Activated naive CD4-positive, alpha-beta T cell (primary cell): ENCODE data around the gene RASGRF2.
"Not testable (repeated sequence)": the region's sequence is repeated elsewhere in the genome, so short reads cannot be mapped to it uniquely, and the experiment has no call there.

Experiments
- DNase-seq, 4 experiments: peaks; one replicate each; lab custom pipeline; 2025; lab: John Stamatoyannopoulos, UW

Gene RASGRF2

DNA sequence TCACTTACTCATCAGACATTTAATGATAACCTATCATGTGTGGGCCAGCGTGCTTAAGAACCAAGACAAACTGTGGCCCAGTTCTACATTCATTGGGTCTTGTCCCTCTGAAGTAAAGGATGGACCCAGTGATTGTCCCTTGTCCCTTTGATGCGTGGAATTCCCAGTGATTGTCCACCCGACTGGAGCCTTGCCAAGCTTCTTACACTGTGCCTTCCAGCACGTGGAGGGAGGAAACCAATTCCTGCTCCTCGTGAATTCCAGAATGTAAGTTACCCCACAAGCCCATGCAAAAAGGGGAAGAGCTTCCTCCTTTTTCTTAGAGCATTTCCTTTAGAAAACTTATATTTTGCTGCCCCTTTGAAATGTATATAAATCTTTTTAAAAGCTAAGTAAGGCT is 280.8 kb downstream of the RASGRF2 start:
- DNase-seq = no peak

DNA sequence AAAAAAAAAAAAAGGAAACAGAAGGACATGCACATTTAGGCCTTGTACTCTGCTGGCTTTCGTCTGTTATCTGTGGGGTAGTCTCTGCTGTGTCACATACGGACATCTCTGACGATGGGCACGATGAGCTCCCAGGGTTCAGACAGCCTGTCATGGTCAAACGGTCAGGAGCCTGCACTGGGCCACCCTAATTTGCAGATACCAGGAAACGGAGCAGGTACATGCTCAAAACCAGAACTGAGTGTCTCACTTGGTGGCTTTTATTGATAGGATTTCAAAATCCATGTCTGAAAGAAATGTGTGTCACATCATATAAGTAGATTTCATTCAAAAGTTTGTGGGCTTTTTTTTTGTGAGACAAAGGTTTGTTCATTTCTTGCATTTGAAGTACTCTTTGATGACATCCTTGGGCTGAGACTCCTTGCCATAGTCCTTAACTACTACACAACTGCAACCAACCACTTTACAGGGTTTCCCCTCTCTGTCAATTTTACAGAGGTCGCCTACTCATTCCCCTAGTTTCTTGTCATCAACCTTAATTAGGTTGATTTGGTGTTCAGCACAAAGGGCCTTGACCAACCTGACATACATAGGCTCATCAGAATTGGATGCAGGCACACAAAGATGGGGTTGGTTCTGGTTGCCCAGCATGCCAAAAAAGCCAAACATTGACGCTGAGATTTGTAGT is 281.9 kb downstream of the RASGRF2 start:
- DNase-seq = no peak

DNA sequence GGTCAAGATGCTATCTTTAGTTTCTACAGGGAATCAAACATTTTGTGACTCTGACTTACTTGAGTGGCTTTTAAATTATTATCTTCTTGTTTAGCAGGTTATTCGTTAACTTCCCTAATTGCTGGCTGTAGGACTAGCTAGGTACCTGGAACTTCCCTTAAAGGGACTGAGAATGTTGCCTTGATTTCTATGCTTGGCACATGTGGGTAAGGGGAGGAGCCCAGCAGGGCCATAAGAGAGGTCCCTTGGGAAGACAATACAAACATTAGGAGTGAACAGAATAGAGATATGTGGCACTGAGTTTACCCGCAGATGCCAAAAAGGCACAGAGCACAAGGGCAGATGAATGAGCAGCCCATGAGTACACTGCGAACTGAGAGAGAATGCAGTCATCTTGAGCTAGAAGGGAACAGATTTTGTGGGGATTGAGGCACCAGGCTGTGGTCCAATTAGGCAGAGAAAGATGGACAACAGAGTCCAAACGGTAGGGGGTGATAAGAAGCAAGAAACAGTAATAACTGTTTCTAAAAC is 282.8 kb downstream of the RASGRF2 start:
- DNase-seq = no peak

DNA sequence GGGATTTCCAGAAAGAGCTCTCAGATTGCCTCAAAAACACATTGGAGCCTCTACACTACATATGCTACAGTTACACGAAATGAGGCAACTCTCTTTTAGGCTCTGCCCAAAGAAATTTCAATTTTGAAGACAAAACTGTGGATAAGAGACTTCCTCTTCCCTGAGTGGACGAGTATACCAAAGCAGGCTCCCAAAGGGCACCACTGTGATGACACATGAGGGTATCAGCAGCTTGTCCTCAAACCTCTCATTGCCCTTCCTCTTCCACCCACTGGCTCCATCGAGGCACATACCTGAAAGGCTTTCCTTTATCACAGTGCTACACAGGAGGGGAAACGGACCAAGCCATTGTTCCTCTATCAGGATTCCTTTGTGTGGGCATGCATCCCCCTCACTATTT is 284.3 kb downstream of the RASGRF2 start:
- DNase-seq = no peak

DNA sequence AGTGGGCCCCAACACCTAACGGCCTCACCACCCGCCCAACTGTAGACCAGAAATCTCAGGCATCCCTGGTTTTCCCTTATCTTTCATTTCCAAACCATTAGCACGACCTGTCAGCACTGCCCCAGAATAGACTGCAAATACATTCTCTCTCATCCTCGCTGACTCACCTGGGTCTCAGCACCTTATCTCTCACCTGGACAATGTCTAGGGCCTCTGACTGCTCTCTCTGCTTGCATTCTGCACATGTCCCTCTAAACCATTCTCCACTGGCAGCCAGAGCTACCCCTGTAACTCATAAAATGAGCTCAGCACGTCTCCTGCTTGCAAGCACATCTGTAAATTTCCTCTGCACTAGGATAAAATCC is 285.7 kb downstream of the RASGRF2 start:
- no peak for DNase-seq

DNA sequence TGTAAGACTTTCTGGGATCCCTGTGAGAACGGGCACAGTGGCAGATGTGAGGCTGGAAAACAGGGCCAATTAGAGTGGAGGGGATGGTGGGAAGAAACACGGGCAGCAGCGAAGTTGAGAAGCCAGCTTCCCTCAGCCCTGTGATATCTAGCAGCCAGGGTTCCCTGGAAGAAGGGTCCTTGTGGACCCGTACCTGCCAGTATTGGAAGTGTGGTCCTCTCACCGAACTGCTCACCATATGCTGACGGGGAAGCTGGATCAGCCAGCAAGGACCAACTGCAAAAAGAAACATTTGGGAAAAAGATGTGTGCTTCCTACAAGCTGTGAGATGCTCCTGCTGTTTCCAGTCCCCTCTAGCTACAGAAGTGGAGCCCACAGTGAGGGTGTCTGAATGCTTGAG is 286.5 kb downstream of the RASGRF2 start:
- DNase-seq = no peak

DNA sequence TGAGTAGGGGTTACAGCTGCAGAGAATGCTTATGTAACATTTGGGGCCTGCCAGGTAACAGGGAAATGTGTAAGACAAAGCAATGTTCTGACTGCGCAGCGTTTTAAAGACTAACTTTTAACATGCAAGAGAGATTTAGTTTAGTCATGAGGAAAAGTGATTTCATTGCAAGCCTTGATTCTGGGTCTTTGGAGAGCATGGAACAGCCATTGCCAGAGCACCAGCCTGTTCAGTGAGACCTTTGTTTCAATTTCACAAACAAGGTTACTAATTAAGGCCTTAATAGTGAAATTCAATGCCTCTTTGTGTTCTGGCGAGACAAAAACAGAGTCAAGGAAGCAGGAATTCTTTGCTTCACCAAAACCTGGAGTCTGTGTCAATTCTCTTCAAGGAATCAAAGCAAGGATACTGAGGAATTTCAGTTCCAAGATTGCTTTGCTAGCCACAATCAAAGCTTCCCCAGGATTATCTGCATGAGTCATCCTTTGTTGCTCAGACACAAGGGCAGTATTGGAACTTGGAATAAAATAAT is 287.3 kb downstream of the RASGRF2 start:
- no peak for DNase-seq

DNA sequence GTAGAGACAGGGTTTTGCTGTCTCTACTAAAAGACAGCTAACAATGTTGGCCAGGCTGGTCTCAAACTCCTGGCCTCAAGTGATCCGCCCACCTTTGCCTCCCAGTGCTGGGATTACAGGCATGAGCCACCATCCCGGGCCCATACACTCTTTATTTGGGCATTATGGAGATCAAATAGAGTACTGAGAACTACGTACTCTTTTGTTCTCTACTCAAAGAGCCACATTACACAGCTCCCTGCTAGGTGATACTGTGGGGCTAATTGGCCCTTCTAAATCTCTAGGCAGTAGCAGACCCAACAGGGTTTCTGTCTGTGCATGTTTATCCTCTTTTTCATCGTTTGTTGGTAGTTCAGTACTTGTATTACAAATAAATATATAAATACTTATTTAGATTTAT is 289.1 kb downstream of the RASGRF2 start:
- no peak for DNase-seq

DNA sequence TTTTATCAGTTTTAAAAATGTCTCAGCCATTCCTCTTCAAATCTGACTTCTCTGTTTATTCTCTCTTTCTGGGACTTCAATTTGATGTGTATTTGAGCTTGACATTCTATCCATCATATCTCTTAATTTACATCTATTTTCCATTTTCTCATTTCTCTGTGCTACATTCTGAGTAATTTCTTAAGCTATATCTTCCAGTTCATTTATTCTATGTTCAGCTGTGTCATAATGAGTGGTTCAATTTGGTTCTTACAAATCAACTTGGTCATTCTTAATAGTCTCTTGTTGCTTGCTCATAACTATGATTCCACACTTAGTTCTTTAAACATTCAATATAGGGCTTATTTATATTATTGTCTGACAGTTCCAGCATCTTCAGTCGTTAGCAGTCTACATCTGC is 289.8 kb downstream of the RASGRF2 start:
- no peak for DNase-seq

DNA sequence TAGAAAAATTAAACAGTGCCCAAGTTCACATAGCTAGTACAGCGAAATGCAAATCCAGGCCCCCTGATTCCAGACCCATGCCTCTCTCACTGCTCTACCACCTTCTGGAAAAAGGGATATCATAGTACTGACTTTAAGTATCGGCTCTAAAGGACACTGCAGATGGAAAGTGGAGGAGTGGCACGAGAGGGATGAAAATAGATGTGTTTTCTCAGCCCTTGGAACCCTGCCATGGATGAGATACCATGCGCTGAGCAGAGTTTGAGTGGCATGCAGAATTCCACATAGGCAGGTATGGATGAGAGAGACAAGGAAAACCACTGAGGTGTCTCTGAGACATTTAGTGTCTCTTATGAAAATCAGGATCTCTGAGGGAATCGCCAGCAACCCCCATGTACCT is 291.8 kb downstream of the RASGRF2 start:
- DNase-seq = no peak

DNA sequence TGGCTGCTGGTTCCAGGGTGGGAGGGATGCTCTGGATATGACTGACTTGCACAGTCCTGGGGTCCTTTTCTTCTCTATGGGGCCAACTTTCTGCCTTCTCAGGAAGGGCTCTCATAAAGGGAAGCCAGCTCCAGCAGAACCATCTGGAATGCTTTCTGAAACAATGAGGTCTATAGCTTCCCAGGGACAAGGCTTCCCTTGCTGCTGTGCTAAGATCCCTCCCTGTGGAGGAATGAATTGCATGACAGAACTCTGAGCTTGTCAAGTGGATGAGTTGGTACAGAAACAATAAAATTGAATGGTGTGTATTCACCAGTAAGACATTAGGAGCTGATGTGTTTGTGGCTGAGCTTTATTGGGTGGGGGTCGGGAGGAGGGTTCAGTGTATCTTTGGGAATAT is 292.7 kb downstream of the RASGRF2 start:
- DNase-seq = no peak

DNA sequence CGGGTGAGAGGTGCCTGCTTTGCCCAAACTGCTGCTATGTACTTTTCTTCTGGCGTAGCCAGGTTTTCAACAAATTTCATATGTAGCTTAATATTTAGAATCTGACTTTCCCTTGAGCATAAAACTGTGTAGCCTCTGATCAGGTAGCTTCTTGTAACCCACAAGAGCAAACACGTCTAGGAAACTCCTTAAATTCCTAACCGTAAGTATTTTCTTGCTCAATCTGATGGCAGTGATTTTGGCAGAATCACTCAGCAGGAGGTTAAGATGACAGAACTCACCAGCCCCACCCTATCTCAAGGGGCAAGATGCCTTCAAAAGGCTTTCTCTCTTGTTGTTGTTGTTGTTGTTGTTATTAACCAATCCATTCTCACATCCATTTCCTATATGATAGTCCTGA is 293.7 kb downstream of the RASGRF2 start:
- no peak for DNase-seq

DNA sequence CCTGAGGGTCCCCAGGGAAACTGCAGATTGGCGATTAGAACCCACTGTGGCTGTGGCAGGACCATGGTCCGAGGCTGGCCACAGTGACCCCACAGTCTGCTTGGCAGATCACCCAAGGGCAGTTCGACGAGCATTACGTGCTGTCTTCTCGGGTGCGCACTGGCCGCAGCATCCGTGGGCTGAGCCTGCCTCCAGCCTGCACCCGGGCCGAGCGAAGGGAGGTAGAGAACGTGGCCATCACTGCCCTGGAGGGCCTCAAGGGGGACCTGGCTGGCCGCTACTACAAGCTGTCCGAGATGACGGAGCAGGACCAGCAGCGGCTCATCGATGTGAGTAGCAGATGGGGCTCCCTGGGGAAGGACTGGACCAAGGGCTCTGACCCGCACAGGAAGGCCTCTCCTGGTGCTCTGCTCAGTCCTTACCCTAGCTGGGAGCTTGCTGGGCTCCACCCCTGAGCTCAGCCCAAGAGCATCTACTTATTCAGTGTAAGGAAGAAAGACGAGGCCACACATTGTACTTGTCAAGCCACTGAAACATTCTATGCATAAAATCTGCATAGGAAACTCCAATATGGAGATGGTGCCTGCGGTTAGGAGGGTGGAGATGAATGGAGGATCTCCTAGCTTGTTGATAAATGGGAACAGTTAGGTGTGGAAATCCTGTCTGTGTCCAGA is 294.9 kb downstream of the RASGRF2 start:
- DNase-seq = no peak

DNA sequence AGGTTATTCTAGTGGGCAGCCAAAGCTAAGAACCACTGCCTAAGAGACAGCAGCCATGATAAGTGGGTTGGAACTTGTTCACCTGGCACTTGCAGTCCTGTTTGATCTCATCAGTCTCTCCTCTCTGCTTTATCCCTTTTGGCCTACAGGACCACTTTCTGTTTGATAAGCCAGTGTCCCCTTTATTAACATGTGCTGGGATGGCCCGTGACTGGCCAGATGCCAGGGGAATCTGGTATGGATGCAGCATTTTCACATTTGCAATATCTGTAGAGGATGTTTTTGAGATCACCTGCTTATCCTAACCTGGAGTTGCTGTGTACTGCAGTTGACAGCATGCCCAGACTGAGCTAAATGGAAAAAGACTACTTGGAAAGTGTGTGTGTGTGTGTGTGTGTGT is 296.6 kb downstream of the RASGRF2 start:
- DNase-seq = no peak

DNA sequence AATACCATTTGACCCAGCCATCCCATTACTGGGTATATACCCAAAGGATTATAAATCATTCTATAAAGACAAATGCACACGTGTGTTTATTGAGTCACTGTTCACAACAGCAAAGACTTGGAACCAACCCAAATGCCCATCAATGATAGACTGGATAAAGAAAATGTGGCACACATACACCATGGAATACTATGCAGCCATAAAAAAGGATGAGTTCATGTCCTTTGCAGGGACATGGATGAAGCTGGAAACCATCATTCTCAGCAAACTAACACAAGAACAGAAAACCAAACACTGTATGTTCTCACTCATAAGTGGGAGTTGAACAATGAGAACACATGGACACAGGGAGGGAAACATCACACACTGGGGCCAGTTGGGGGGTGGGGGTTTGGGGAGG is 302.6 kb downstream of the RASGRF2 start:
- not testable (repeated sequence) for DNase-seq

DNA sequence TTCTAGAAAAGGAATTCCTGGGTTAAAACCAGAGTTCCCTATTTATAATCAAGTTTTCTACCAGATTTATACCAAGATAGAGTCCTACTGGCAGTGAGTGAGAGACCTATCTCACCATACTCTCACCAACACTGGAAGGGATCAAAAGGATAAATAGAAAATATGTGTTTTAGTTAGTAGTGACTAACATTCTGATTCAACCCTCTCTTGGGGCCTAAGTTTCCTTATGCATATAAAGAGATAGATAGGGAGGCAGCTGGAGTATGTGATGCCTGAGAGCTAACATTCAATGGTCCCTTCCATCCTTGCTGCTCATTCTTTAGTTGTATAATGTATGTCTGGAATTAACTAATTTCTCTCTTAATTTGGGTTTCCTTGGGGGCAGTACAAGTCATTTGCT is 304.9 kb downstream of the RASGRF2 start:
- no peak for DNase-seq

DNA sequence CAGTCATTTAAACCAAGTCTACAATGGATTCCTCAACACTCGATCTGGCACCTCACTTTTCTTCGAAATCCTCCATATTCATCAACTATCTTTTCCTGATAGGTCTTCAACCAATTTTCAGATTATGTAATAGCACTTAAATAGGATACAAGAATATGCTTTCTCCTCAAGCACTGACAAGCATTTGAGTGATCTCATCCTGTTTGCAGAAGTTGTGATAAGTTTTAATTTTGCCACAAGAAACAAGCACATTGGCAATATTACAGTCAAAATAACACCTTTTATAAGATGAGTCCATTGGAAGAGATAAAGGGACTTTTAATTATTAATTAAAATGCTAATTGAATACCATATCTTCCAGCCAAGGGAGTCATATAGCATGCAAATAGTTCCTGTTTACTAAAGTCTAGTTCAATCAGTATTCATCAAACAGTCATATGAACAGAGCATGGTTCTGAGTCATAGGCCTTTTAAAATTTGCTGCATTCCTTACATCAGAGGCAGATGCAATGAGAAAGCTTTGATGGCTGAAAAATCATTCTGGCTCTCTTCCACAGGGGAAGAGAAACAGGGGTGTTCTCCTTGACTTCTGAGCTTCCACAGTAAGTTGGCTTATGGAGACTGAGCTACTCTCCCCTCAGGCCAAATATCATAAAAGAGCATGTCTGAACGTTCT is 308.5 kb downstream of the RASGRF2 start:
- no peak for DNase-seq

DNA sequence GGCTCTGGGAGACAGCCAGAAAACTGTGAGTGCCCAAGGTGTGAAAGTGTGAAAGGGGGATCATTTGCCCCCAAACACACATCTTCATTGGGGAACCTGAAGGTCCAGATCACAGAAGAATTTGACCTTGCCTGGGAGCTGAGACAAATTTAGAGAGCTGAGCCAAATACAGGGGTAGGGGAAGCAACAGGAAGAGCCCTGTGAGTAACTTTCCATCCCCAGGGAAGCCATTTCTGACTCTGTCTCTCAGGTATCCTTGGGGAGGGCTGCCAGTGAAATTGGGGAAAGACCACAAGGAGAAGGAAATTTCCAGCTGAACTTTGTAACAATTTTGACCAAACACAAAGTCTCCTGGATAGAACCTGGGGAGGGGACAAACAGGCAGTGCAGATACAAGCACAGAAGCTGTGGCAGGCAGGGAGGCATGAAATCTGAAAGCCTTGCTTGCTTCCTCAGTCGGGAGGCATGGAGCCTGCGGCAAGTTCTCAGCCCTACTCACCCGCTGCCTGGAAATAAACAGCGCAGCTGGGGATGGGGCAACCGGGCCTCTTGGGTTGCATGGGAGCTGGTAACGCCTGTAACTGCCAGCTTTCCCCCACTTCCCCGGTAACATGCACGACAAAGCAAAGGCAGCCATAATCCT is 309.7 kb downstream of the RASGRF2 start:
- DNase-seq = no peak

DNA sequence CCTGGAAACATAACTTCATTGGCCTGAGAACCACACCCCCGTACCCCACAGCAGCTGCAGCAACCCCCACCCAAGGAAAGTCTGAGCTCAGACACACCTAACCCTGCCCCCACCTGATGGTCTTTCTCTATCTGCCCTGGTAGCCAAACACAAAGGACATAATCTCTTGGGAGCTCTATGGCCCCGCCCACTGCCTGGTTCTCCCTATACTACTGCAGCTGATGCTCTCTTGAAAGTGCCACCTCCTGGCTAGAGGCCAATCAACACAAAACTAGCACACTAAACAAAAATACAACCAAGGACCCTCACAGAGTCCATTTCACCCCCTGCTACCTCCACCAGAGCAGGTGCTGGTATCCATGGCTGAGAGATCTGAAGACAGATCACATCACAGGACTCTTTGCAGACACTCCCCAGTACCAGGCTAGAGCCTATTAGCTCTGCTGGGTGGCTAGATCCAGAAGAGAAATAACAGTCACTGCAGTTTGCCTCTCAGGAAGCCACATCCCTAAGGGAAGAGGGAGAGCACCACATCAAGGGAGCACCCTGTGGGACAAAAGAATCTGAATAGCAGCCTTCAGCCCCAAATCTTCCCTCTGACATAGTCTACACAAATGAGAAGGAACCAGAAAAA is 310.3 kb downstream of the RASGRF2 start:
- not testable (repeated sequence) for DNase-seq
